ENCODE measurements around the gene SMNDC1.
A peak's percentile ranks its signal among the peaks of the same experiment; 100 is the strongest.
"Not testable (repeated sequence)": the region's sequence is repeated elsewhere in the genome, so short reads cannot be mapped to it uniquely, and the experiment has no call there.

The SMNDC1 gene

GRCh38 chr10:110304780-110305421 is at the start of gene SMNDC1:
Gene SMNDC1, minus strand, starts transcription at chr10:110304920. Its CDS starts 1,333 bp downstream, at chr10:110303587.
- DNase-seq (ENCODE audit: low read depth): peak; percentile 96

GRCh38 chr10:110354322-110354766 is 49.6 kb upstream of the SMNDC1 start:
- peak; percentile 58 for DNase-seq (ENCODE audit: low read depth)

GRCh38 chr10:110353244-110354119 is 48.8 kb upstream of the SMNDC1 start:
- DNase-seq (ENCODE audit: low read depth): peak; percentile 50

- no peak for DNase-seq (ENCODE audit: low read depth)
These were observed 48.2 kb upstream of the SMNDC1 start for GRCh38 chr10:110352930-110353243.

GRCh38 chr10:110350812-110351211 is 46.1 kb upstream of the SMNDC1 start:
- no peak for DNase-seq (ENCODE audit: low read depth)

- no peak for DNase-seq (ENCODE audit: low read depth)
These were observed 45.1 kb upstream of the SMNDC1 start for GRCh38 chr10:110349831-110350230.

GRCh38 chr10:110349386-110349785 is 44.7 kb upstream of the SMNDC1 start:
- no peak for DNase-seq (ENCODE audit: low read depth)

- DNase-seq (ENCODE audit: low read depth): no peak
These were observed 43.6 kb upstream of the SMNDC1 start for GRCh38 chr10:110348336-110348735.

GRCh38 chr10:110346914-110347313 is 42.2 kb upstream of the SMNDC1 start:
- no peak for DNase-seq (ENCODE audit: low read depth)

GRCh38 chr10:110345286-110345685 is 40.6 kb upstream of the SMNDC1 start:
- no peak for DNase-seq (ENCODE audit: low read depth)

GRCh38 chr10:110344622-110345021 is 39.9 kb upstream of the SMNDC1 start:
- DNase-seq (ENCODE audit: low read depth): no peak

- no peak for DNase-seq (ENCODE audit: low read depth)
These were observed 39.2 kb upstream of the SMNDC1 start for GRCh38 chr10:110343947-110344346.

GRCh38 chr10:110340816-110341215 is 36.1 kb upstream of the SMNDC1 start:
- DNase-seq (ENCODE audit: low read depth): no peak

GRCh38 chr10:110340122-110340521 is 35.4 kb upstream of the SMNDC1 start:
- DNase-seq (ENCODE audit: low read depth): no peak

- no peak for DNase-seq (ENCODE audit: low read depth)
These were observed 33.2 kb upstream of the SMNDC1 start for GRCh38 chr10:110337906-110338305.

- no peak for DNase-seq (ENCODE audit: low read depth)
These were observed 32.7 kb upstream of the SMNDC1 start for GRCh38 chr10:110337401-110337800.

- no peak for DNase-seq (ENCODE audit: low read depth)
These were observed 31.5 kb upstream of the SMNDC1 start for GRCh38 chr10:110336111-110336721.

- no peak for DNase-seq (ENCODE audit: low read depth)
These were observed 30.8 kb upstream of the SMNDC1 start for GRCh38 chr10:110335314-110336064.

- no peak for DNase-seq (ENCODE audit: low read depth)
These were observed 29.4 kb upstream of the SMNDC1 start for GRCh38 chr10:110334061-110334656.

GRCh38 chr10:110331226-110331795 is 26.6 kb upstream of the SMNDC1 start:
- not testable (repeated sequence) for DNase-seq (ENCODE audit: low read depth)

GRCh38 chr10:110330675-110331074 is 26.0 kb upstream of the SMNDC1 start:
- no peak for DNase-seq (ENCODE audit: low read depth)

All from activated T-cell treated with anti-CD3 and anti-CD28 coated beads for 24 hours (primary cell).